ENCODE results near the gene ABCC2. TPM values are rescaled to one million over a fixed set of nuclear protein-coding genes. Genes with fewer than 3 reads are reported as not detected.

Gene ABCC2
- total and polyA plus RNA-seq, 9 of the 15 experiments (the other 6 are each of a cell fraction or from before 2014, with no cell fraction given): 0.03 to 0.18 (median 0.10) TPM; not detected in 1

GRCh38 chr10:99872367-99873162 is 90.1 kb downstream of the ABCC2 start:
- no peaks in the 10 kb centered on the region for H4K20me1 ChIP-seq (replicated peaks; ENCODE audit: control insufficient read depth, insufficient read depth, low read length)
- no peaks in the 10 kb centered on the region for H3K27me3 ChIP-seq (ENCODE audit: control insufficient read depth in 2 of 2, insufficient read depth in 2 of 2, low read length in 2 of 2)
- no peaks in the 10 kb centered on the region for H3K9me3 ChIP-seq (replicated peaks; ENCODE audit: control insufficient read depth, insufficient read depth, low read depth, low read length)
- no peak overlapping the region for H3K4me2 ChIP-seq (ENCODE audit: insufficient read depth, low read length)
- POLR2A ChIA-PET: interaction anchor here (0.6 kb wide), 1 partner anchor 120 kb away, joined by 3 read pairs; no protein-coding TSS in a partner anchor
- H3K27ac ChIP-seq (ENCODE audit: extremely low read depth, low read depth, low read length): no peak overlapping the region
- H3K9ac ChIP-seq (ENCODE audit: insufficient read depth in 1 of 2, low read depth in 2 of 2, low read length in 2 of 2): no peak overlapping the region
- H2AFZ ChIP-seq (ENCODE audit: low read depth, low read length): no peak overlapping the region
- 12% methylated on average over 5 of the region's 5 CpGs for WGBS (ENCODE audit: insufficient coverage, low coverage, missing lambda C conversion rate)
- 0 out of 3 replicates have a peak, but pooled peaks cover 4% of the 10 kb centered on the region for H3K36me3 ChIP-seq (ENCODE audit: control insufficient read depth, insufficient read depth, low read length)
- H3K4me3 ChIP-seq: no peak overlapping the region
- in situ Hi-C loops (cut with MboI): no loop called here
- ATAC-seq (no peak), FAIRE-seq (no peak), DNase-seq (ENCODE audit: extremely low read depth in 1 of 4, low spot score in 3 of 4) (no peak)
- intact Hi-C loops (cut with micrococcal nuclease): no loop called here
- no TSS peak for BruUV-seq (replicated peaks)
- no peaks in the 10 kb centered on the region for H3K79me2 ChIP-seq (ENCODE audit: control insufficient read depth, insufficient read depth, low read length)
- H3K4me1 ChIP-seq (replicated peaks in 1 of 2; ENCODE audit: control insufficient read depth in 2 of 2, insufficient read depth in 2 of 2, low read length in 2 of 2): peaks cover 0 to 4% of the 10 kb centered on the region in 2 experiments; a peak in 3 of 5 replicates
- H3K9me1 ChIP-seq (ENCODE audit: control insufficient read depth, insufficient read depth, low read length): no peaks in the 10 kb centered on the region
- CTCF ChIA-PET (ENCODE audit: low intra/inter-chr PET ratio): no interaction called here
- TF ChIP-seq THRA (IDR thresholded peaks at IDR 0.05): no peak
- TF ChIP-seq HDGF (IDR thresholded peaks at IDR 0.05): no peak
- no peak for TF ChIP-seq MBD2 (IDR thresholded peaks at IDR 0.05; ENCODE audit: borderline replicate concordance, low read depth)
- 0 out of 4 replicates have a peak, but pooled peaks of 1 of the 2 experiments have one; percentile 9 for TF ChIP-seq KDM1A (IDR thresholded peaks at IDR 0.05)
- no peak for TF ChIP-seq MTA1 (IDR thresholded peaks at IDR 0.05; ENCODE audit: borderline replicate concordance)
- TF ChIP-seq TAF9B (IDR thresholded peaks at IDR 0.05; ENCODE audit: partially characterized antibody): no peak
- no peak for TF ChIP-seq MYC (IDR thresholded peaks at IDR 0.05; ENCODE audit: low read depth, low read length)
- TF ChIP-seq MYC (CRISPR knock-in tag; IDR thresholded peaks at IDR 0.05; ENCODE audit: borderline replicate concordance, low read depth): no peak
- no peak for TF ChIP-seq E2F1 (CRISPR knock-in tag; IDR thresholded peaks at IDR 0.05)
- no peak for TF ChIP-seq CREBBP (IDR thresholded peaks at IDR 0.05; ENCODE audit: low read depth, low read length)
- TF ChIP-seq PTTG1 (tag; IDR thresholded peaks at IDR 0.05; ENCODE audit: low read depth): no peak
- TF ChIP-seq ZNF121 (CRISPR knock-in tag; conservative IDR thresholded peaks at IDR 0.05): peak; percentile 60
- no peak for TF ChIP-seq POU5F1 (IDR thresholded peaks at IDR 0.05; ENCODE audit: borderline replicate concordance, low read depth, low read length, partially characterized antibody)
- TF ChIP-seq FOSL1 (tag; conservative IDR thresholded peaks at IDR 0.05): 0 out of 2 replicates have a peak, but pooled peaks have one; percentile 28
- TF ChIP-seq ARNT (IDR thresholded peaks at IDR 0.05): no peak
- TF ChIP-seq HBP1 (CRISPR knock-in tag; IDR thresholded peaks at IDR 0.05): no peak
- no peak for TF ChIP-seq PTBP1 (IDR thresholded peaks at IDR 0.05; ENCODE audit: low read depth, low read length)
- no peak for TF ChIP-seq ZNF445 (CRISPR knock-in tag; IDR thresholded peaks at IDR 0.05; ENCODE audit: low read depth)
- no peak for TF ChIP-seq RFX5 (IDR thresholded peaks at IDR 0.05; ENCODE audit: low read depth, low read length)
- no peak for TF ChIP-seq ESRRA (IDR thresholded peaks at IDR 0.05; ENCODE audit: borderline replicate concordance, low read depth)
